IMR-90 (cell line): ENCODE data around the gene CRIM1.

Source experiments
- BHLHE40 ChIP-seq: fragments of 150-350 bp; IDR thresholded peaks from 2 replicates; pipeline ENCODE4 v1.6.1; 2016; ENCODE audit warnings: mild to moderate bottlenecking, low read depth, low read length
- CEBPB ChIP-seq: IDR thresholded peaks from 2 replicates; pipeline ENCODE4 v1.6.1; 2012; ENCODE audit warnings: low read depth, low read length, improper control_type of control experiment
- CHD1 ChIP-seq: IDR thresholded peaks from 2 replicates; pipeline ENCODE4 v1.6.1; 2012; ENCODE audit warnings: low read depth, low read length, improper control_type of control experiment
- FOS ChIP-seq: fragments of 150-350 bp; IDR thresholded peaks from 2 replicates; pipeline ENCODE4 v1.6.1; 2016; ENCODE audit warnings: low read depth, low read length
- MAZ ChIP-seq: IDR thresholded peaks from 2 replicates; pipeline ENCODE4 v1.6.1; 2012; ENCODE audit warnings: low read depth, mild to moderate bottlenecking, low read length, improper control_type of control experiment, moderate library complexity, borderline replicate concordance
- MXI1 ChIP-seq: IDR thresholded peaks from 2 replicates; pipeline ENCODE4 v1.6.1; 2012; ENCODE audit warnings: low read depth, mild to moderate bottlenecking, low read length, moderate library complexity, borderline replicate concordance
- POLR2A ChIP-seq: IDR thresholded peaks from 2 replicates; pipeline ENCODE4 v1.6.1; 2012; ENCODE audit warnings: mild to moderate bottlenecking, low read depth, low read length
- RAD21 ChIP-seq: IDR thresholded peaks from 2 replicates; pipeline ENCODE4 v1.6.1; 2012; ENCODE audit warnings: low read length, improper control_type of control experiment
- RCOR1 ChIP-seq: IDR thresholded peaks from 2 replicates; pipeline ENCODE4 v1.6.1; 2012; ENCODE audit warnings: mild to moderate bottlenecking, low read length, improper control_type of control experiment; ENCODE audit not compliant: insufficient replicate concordance
- RFX5 ChIP-seq: IDR thresholded peaks from 2 replicates; pipeline ENCODE4 v1.8.0; 2012; ENCODE audit warnings: low read depth, mild to moderate bottlenecking, low read length, moderate library complexity
- SMC3 ChIP-seq: fragments of 150-350 bp; IDR thresholded peaks from 2 replicates; pipeline ENCODE4 v1.6.1; 2016; ENCODE audit warnings: low read depth, mild to moderate bottlenecking, antibody characterized with exemption, low read length, moderate library complexity
- TF ChIP-seq, protein P1 (sequence below): conservative IDR thresholded peaks from 2 replicates; pipeline ENCODE4 v1.5.1; 2012; ENCODE audit warnings: mild to moderate bottlenecking, low read depth, low read length, improper control_type of control experiment
- TF ChIP-seq, protein P2 (sequence below): fragments of 150-350 bp; IDR thresholded peaks from 2 replicates; pipeline ENCODE4 v1.6.1; 2017; ENCODE audit warnings: mild to moderate bottlenecking, antibody characterized with exemption, low read length, low read depth
- TF ChIP-seq, protein P3 (sequence below): fragments of 150-350 bp; IDR thresholded peaks from 2 replicates; pipeline ENCODE4 v1.6.1; 2016; ENCODE audit warnings: low read depth, mild to moderate bottlenecking, low read length, moderate library complexity, borderline replicate concordance

DNA sequence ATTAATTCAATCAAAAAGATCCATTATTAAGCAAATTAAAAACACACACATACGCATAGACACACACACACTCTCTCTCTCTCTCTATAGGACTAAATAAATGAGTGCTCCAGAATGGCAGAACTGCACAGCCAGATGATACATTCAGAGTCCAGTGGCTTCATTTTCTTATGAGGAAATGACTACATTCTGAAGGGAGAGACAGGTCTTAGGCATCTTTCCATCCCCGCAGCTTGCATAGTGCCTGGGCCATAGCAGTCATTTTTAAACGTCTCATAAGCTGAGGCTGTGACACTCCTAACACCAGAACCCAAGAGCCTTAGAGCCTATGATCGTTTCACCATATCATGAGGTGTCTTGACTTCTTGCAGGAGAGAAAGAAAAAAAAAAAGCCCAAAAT, 211.3 kb downstream of the CRIM1 start:
- TF ChIP-seq, protein P1, sequence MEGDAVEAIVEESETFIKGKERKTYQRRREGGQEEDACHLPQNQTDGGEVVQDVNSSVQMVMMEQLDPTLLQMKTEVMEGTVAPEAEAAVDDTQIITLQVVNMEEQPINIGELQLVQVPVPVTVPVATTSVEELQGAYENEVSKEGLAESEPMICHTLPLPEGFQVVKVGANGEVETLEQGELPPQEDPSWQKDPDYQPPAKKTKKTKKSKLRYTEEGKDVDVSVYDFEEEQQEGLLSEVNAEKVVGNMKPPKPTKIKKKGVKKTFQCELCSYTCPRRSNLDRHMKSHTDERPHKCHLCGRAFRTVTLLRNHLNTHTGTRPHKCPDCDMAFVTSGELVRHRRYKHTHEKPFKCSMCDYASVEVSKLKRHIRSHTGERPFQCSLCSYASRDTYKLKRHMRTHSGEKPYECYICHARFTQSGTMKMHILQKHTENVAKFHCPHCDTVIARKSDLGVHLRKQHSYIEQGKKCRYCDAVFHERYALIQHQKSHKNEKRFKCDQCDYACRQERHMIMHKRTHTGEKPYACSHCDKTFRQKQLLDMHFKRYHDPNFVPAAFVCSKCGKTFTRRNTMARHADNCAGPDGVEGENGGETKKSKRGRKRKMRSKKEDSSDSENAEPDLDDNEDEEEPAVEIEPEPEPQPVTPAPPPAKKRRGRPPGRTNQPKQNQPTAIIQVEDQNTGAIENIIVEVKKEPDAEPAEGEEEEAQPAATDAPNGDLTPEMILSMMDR = no peak
- TF ChIP-seq RAD21 = no peak
- no peak for TF ChIP-seq POLR2A
- TF ChIP-seq MXI1 = no peak
- TF ChIP-seq, protein P2, sequence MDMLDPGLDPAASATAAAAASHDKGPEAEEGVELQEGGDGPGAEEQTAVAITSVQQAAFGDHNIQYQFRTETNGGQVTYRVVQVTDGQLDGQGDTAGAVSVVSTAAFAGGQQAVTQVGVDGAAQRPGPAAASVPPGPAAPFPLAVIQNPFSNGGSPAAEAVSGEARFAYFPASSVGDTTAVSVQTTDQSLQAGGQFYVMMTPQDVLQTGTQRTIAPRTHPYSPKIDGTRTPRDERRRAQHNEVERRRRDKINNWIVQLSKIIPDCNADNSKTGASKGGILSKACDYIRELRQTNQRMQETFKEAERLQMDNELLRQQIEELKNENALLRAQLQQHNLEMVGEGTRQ = no peak
- TF ChIP-seq SMC3 = no peak
- TF ChIP-seq BHLHE40 = no peak
- no peak for TF ChIP-seq CEBPB
- TF ChIP-seq RFX5 = no peak
- TF ChIP-seq CHD1 = no peak
- no peak for TF ChIP-seq MAZ
- TF ChIP-seq, protein P3, sequence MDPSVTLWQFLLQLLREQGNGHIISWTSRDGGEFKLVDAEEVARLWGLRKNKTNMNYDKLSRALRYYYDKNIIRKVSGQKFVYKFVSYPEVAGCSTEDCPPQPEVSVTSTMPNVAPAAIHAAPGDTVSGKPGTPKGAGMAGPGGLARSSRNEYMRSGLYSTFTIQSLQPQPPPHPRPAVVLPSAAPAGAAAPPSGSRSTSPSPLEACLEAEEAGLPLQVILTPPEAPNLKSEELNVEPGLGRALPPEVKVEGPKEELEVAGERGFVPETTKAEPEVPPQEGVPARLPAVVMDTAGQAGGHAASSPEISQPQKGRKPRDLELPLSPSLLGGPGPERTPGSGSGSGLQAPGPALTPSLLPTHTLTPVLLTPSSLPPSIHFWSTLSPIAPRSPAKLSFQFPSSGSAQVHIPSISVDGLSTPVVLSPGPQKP = no peak
- TF ChIP-seq FOS = no peak
- no peak for TF ChIP-seq RCOR1
